Right lobe of liver (tissue), 4 donors: ENCODE measurements around the gene TTC39A.

ENCODE experiments used
- POLR2A ChIP-seq: fragments of 450-650 bp; IDR thresholded peaks from one replicate; pipeline ENCODE4 v1.6.1; 2017; ENCODE audit warnings: antibody characterized with exemption, mild to moderate bottlenecking
- TF ChIP-seq, protein P1 (sequence below), 4 donors: fragments of 200-600 bp in 3 of 4; fragments of 450-650 bp in 1 of 4; IDR thresholded peaks; one replicate each; pipeline versions ENCODE4 v1.5.1 to v1.8.0; 2016 to 2022; ENCODE audit warnings: antibody characterized with exemption in 4 of 4, mild to moderate bottlenecking in 2 of 4
- donor health status: DM: no; HTN: no; CAD: no.
- donor health status: DM: no; HTN: no; CAD: no.
- donor health status: DM: no; HTN: yes; CAD: no.

DNA sequence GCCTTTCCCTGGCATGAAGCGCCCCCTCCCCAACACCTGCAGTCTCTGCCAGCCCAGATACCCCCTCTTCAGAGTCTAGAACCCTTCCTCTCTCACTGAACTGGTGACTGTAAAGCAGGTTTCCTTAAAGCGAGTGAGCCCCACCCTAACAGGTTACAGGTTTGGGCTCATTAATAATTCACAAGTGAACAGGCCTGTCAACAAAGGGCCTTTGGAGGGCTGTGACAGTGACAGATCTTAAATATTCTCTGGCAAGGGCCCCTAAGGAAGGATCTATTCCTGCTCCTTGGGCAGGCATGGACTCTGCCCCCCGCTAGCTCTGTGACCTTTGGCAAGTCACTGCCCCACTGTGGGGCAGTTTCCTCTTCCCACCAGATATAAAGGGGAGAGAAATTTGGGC is 5.6 kb upstream of the TTC39A start:
- no peak for TF ChIP-seq POLR2A
- TF ChIP-seq, protein P1, sequence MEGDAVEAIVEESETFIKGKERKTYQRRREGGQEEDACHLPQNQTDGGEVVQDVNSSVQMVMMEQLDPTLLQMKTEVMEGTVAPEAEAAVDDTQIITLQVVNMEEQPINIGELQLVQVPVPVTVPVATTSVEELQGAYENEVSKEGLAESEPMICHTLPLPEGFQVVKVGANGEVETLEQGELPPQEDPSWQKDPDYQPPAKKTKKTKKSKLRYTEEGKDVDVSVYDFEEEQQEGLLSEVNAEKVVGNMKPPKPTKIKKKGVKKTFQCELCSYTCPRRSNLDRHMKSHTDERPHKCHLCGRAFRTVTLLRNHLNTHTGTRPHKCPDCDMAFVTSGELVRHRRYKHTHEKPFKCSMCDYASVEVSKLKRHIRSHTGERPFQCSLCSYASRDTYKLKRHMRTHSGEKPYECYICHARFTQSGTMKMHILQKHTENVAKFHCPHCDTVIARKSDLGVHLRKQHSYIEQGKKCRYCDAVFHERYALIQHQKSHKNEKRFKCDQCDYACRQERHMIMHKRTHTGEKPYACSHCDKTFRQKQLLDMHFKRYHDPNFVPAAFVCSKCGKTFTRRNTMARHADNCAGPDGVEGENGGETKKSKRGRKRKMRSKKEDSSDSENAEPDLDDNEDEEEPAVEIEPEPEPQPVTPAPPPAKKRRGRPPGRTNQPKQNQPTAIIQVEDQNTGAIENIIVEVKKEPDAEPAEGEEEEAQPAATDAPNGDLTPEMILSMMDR (IDR thresholded peaks at IDR 0.05), result no peak
